Measurements from ENCODE around the gene CTAGE6.
"Not testable (repeated sequence)": the region's sequence is repeated elsewhere in the genome, so short reads cannot be mapped to it uniquely, and the experiment has no call there.

DNA sequence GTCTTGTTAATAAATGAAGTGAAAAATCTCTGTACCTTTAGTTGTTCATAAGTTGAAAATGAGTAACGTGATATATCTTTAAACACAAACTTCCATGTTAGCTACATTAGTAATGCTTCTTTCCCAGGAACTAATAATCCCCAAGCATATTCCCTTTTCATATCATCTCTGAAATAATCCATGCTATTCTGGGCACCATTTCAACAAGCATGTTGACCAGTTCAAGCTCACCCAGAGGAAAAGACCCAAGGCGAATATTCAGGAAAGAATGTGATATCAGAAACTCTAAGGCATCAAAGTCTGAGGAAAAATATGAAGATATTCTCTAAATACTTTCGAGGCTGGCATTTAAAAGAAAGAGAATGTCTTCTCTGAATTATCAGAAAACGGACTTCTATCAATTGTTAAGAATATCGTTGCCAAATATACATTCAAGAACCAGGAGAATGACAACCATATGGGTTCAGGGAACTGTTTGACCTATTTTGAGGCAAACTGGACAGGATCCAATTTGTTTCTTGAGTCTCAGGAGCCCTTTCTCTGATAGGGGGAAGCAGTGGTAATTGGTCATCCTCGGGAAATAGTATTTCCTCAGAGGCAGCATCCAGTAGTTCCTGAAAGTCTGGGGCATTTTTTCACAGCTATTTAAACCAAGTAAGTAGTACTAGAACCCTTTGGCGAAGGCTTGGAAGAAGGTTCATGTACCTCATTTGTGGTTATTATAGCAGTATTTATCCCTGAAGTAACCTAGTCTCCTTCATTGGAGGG lies 28.1 kb upstream of the CTAGE6 start:
- TF ChIP-seq POLR2A (IDR thresholded peaks at IDR 0.05; ENCODE audit: low read depth, low read length); POLR2AphosphoS5 (IDR thresholded peaks at IDR 0.05; ENCODE audit: low read depth, low read length); TAF1 (IDR thresholded peaks at IDR 0.05; ENCODE audit: borderline replicate concordance, low read depth, low read length): not testable (repeated sequence)

All from GM12892 (cell line).